Peyer's patch (tissue), 4 donors: ENCODE results near the gene TRIM73. TPM values are rescaled to one million over a fixed set of nuclear protein-coding genes. Genes with fewer than 3 reads are reported as not detected.
"Not testable (repeated sequence)": the region's sequence is repeated elsewhere in the genome, so short reads cannot be mapped to it uniquely, and the experiment has no call there.

Experiments
- DNase-seq, 3 donors: peaks; one replicate each; pipeline ENCODE4 v3.0.0-alpha.2; 2017 to 2019
- H3K27ac ChIP-seq, 4 donors: fragments of 200-600 bp; sonication (generic); one replicate each; pipeline ENCODE4 v1.5.1; 2016 to 2019
- H3K27me3 ChIP-seq, 2 donors: fragments of 200-600 bp; sonication (generic); one replicate each; pipeline ENCODE4 v1.5.1; 2019
- H3K36me3 ChIP-seq, 3 donors: fragments of 200-600 bp; sonication (generic); one replicate each; pipeline ENCODE4 v1.5.1; 2016 to 2019
- H3K4me1 ChIP-seq, 4 donors: fragments of 200-600 bp; sonication (generic); one replicate each; pipeline ENCODE4 v1.5.1; 2016 to 2019
- H3K4me3 ChIP-seq, 4 donors: fragments of 200-600 bp; sonication (generic); 1 replicate in 3 of 4; 2 replicates in 1 of 4; pipeline ENCODE4 v1.5.1; 2016 to 2019; ENCODE audit warnings: mild to moderate bottlenecking in 1 of 4
- H3K9me3 ChIP-seq, 4 donors: fragments of 200-600 bp; sonication (generic); one replicate each; pipeline ENCODE4 v1.5.1; 2016 to 2019; ENCODE audit warnings: mild to moderate bottlenecking in 1 of 4
- total RNA-seq, 4 donors: library from RNA; depleted of rRNA; stranded (reverse); fragments of >200 nt; gene quantifications; one replicate each; pipeline ENCODE4 v1.1.0, GENCODE V29; 2016

Gene TRIM73
- 10 to 100 TPM in 2 of 4 donors, 1 to 10 TPM in 2; 4.9 to 14.8 (median 8.9) TPM for total RNA-seq

DNA sequence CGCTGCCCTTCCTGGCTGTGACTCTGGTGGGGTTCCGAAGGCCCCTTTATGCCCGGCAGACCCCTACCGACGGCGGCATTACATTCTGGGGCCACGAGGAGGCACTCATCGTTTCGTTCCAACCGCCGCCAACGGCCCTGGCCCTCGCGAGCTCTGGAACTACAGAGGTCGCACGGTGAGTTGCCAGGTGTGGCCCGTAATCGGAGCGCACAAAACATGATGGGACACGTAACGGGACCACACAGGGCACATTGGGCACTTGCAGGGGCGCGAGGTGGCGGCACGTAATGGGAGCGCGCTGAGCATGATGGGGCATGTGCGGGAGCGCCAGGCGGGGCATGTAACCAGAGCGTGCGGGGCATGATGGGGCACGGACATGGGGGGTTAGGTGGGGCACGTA lies at the start of gene TRIM73:
Gene TRIM73 (plus strand): TSS at position 301 of the 400 bp plus-strand sequence. CDS start 3,305 bp downstream, outside the sequence.
- H3K4me1 ChIP-seq, DNase-seq, H3K4me3 ChIP-seq, H3K36me3 ChIP-seq, H3K9me3 ChIP-seq, H3K27ac ChIP-seq, H3K27me3 ChIP-seq: not testable (repeated sequence)

DNA sequence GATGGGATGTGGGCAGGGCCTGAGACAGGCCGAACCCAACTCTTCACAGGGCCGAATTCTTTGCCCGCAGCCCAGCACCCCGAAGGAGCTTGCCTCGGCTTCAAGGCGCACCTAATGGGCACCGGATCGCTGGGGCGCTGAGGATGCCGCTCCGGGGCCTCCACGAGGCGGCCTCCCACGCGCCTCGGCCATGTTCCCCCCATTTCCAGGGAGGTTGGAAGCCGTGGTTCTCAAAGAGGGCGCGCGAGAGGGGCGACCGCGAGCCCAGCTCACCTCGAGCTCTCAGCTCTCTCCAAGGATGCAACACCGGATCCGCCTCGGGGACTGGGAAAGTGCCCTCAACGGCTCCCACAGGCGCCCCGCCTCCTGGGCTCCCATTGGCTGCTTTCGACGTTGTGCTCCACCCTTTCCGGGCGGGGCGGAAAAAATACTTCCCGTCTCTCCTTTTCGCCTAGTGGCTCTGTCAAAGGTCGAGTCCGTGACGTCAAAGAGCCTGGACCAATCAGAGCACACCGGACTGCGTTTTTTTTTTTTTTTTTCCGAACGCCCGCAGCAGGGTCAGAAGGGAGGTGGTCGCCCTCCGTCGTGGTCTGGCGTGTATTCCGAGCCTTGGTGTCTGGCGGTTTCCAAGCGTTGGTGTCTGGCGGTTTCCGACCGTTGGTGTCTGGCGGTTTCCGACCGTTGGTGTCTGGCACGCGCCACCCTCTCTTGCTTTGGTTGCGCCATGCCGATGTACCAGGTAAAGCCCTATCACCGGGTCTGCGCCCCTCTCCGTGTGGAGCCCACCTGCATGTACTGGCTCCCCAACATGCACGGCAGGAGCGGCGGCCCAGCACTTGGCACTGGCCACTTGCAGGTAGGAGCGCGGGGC lies 36.5 kb upstream of the TRIM73 start:
- DNase-seq = peak in 2 of 3 donors; percentile 13 to 39
- H3K27ac ChIP-seq = peak overlapping the region in 3 of 4 donors; percentile 60 to 67 (median 65)
- H3K4me3 ChIP-seq = peak overlapping the region in 3 of 4 donors; percentile 34 to 47 (median 37)
- H3K4me1 ChIP-seq, H3K36me3 ChIP-seq, H3K9me3 ChIP-seq, H3K27me3 ChIP-seq: not testable (repeated sequence)

- not testable (repeated sequence) for H3K36me3 ChIP-seq, DNase-seq, H3K4me1 ChIP-seq, H3K27me3 ChIP-seq, H3K9me3 ChIP-seq
- Histone ChIP-seq H3K4me3 (peak overlapping the region in 3 of 4 donors; percentile 34 to 47 (median 37)), H3K27ac (peak overlapping the region in 3 of 4 donors; percentile 60 to 67 (median 65))
These were observed 35.9 kb upstream of the TRIM73 start for GRCh38 chr7:75359542-75359848.

DNA sequence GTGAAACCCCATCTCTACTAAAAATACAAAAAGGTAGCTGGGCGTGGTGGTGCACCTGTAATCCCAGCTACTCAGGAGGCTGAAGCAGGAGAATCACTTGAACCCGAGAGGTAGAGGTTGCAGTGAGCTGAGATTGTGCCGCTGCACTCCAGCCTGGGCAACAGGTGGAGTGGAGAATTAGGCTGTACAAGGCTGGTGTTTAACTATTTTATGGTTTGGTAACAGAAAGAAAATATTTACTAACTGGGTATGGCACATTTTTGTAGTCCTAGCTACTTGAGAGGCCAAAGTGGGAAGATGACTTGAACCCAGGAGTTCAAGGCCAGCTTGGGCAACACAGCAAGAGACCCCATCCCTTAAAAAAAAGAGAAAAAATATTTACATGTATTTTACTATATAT lies 31.4 kb upstream of the TRIM73 start:
- not testable (repeated sequence) for H3K36me3 ChIP-seq, H3K4me3 ChIP-seq, H3K27ac ChIP-seq, DNase-seq, H3K4me1 ChIP-seq, H3K27me3 ChIP-seq, H3K9me3 ChIP-seq

DNA sequence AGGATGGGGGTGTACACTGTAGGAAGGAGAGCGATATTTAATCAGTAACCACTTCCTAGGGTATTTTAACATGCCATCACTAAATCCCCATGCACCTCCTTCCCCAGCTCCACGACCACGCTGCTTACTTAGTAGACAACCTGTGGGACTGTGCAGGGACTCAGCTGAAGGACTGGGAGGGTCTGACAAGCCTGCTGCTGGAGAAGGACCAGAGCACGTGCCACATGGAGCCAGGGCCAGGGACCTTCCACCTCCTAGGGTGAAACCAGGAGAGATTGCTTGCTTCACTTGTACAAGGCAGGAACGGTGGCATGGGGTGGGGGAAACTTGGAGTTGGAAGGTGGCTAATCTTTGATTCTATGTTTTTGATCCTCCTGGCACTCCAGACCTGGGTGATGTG lies 28.8 kb upstream of the TRIM73 start:
- not testable (repeated sequence) for H3K4me1 ChIP-seq, DNase-seq, H3K9me3 ChIP-seq, H3K4me3 ChIP-seq, H3K27ac ChIP-seq, H3K36me3 ChIP-seq, H3K27me3 ChIP-seq

DNA sequence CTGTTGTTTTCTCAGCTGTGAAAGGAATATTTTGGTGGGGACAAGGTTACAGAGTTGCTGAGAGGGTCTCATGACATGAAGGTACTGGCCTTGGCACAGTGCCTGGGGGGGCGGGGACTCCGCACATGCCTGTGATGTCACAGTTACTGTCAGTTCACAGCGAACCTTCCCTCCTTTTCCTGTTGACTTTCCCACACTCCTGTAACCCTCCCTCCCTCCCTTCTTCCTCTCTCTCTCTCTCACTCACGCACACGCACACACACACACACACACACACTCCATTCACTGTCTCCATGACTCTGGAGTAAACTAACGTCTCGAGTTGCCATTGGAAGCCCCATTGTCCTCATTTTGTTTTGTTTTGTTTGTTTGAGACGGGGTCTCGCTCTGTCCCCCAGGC lies 28.1 kb upstream of the TRIM73 start:
- not testable (repeated sequence) for H3K27ac ChIP-seq, DNase-seq, H3K36me3 ChIP-seq, H3K4me1 ChIP-seq, H3K4me3 ChIP-seq, H3K27me3 ChIP-seq, H3K9me3 ChIP-seq

DNA sequence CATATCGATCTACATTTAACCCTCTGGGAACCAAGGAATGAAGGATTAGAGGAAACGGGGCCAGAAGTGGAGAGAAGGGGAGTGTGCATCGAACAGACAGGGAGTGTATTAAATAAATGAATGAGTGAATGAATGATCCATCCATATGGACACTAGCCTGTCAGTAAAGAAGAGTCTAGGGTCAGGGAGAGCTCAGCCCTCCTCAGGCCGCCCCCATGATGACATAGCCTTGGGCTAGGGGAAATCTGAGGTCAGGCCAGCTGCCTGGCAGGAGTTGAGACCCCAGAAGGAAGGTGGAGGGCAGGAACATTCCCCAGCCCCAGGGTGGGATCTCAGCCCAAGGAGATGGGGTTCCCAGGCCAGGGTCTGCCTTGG lies 21.3 kb upstream of the TRIM73 start:
- not testable (repeated sequence) for H3K27ac ChIP-seq, DNase-seq, H3K9me3 ChIP-seq, H3K36me3 ChIP-seq, H3K27me3 ChIP-seq, H3K4me1 ChIP-seq, H3K4me3 ChIP-seq

DNA sequence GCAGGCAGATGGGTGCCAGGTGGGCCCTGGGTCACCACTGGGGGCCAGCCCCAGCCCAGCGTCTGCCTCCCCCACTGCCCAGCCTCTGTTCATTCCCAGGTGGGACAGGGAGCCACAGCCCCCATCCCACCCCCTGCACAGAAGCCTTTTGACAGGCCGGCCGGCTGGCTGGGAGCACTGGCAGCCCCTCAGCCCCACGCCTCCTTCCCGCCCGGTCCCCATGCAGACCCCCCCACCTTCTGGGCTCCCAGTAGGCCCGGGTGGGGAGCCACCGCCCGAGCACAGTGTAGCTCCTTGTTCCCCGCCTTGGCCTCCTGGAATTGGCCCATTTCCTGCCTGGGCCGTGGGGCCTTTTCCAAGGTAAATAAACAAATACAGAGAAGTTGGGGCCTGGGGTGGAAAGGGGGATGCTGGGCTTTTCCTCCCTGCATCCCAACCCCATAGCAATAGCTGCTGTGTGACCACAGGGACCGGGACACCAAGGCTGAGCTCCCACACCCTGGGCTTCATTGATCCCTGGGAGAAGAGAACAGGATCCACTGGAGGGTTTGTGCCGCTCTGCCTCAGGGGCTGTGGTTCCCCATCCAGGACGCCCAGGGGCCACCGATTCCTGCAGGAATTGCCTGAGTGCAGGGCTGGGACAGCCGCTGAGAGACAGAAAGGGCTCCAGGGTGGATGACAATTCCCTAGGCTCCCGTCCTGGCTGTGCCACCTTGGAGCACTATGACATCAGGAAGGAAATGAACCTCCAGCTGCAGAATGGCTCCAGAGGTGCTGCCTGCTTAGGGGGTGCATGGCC lies 20.7 kb upstream of the TRIM73 start:
- H3K36me3 ChIP-seq, DNase-seq, H3K27me3 ChIP-seq, H3K27ac ChIP-seq, H3K4me1 ChIP-seq, H3K9me3 ChIP-seq, H3K4me3 ChIP-seq: not testable (repeated sequence)

DNA sequence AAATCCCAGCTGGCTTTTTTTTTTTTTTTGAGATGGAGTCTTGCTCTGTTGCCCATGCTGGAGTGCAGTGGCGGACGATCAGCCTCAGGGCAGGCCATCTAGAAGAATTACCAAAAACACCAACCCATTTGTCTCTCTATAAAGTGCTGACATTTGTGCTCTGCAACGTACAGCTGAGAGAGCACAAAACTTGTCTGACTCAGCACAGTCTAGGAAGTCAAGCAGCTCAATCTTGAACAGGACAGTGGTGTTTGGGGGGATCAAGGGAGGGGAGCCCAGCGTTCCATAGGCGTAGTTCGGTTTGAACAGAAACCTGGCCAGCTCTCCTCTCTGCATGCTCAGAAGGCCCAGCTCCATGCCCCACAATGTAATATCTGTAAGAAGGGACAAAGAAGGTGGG lies 2.2 kb upstream of the TRIM73 start:
- not testable (repeated sequence) for H3K4me1 ChIP-seq, DNase-seq, H3K4me3 ChIP-seq

GRCh38 chr7:75397865-75398264 lies 2.4 kb downstream of the TRIM73 start:
- not testable (repeated sequence) for H3K27ac ChIP-seq, DNase-seq, H3K9me3 ChIP-seq

More for the DNA sequence above, 2.2 kb upstream of the TRIM73 start:
- not testable (repeated sequence) for H3K27me3 ChIP-seq, H3K9me3 ChIP-seq, H3K27ac ChIP-seq, H3K36me3 ChIP-seq

DNA sequence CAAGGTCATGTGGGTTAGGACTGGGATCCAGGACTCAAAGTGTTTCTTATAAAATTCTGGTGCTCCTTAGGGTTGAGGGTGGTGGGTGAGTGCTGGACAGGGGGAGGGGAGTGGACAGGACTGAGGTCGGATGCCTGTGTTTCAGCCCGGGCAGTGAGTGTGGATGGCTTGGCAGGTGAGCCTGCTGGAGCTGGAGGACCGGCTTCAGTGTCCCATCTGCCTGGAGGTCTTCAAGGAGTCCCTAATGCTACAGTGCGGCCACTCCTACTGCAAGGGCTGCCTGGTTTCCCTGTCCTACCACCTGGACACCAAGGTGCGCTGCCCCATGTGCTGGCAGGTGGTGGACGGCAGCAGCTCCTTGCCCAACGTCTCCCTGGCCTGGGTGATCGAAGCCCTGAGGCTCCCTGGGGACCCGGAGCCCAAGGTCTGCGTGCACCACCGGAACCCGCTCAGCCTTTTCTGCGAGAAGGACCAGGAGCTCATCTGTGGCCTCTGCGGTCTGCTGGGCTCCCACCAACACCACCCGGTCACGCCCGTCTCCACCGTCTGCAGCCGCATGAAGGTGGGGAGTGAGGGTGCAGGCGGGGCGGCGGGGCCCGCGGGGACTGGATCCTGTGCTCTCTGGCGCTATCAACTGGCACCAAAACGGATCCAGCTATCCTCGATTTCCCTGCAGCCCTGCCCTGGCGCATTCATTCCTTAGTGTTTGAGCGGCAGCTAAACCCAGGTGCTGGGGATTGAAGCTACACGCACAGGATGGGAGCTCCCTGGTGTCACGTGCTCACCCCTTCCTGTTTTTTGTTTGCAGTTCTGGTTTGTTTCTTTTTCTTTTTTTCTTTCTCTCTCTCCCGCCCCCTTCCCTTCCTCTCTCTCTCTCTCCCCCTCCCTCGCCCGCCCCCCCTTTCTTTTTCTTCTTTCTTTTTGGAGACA lies 3.6 kb downstream of the TRIM73 start:
- peak in 1 of 3 donors; percentile 44 for DNase-seq
- H3K36me3 ChIP-seq, H3K9me3 ChIP-seq, H3K27ac ChIP-seq, H3K4me1 ChIP-seq, H3K4me3 ChIP-seq, H3K27me3 ChIP-seq: not testable (repeated sequence)

More at GRCh38 chr7:75397865-75398264, 2.4 kb downstream of the TRIM73 start:
- H3K27me3 ChIP-seq, H3K4me3 ChIP-seq, H3K4me1 ChIP-seq, H3K36me3 ChIP-seq: not testable (repeated sequence)

- not testable (repeated sequence) for H3K36me3 ChIP-seq, H3K4me3 ChIP-seq, H3K27ac ChIP-seq, H3K4me1 ChIP-seq, H3K27me3 ChIP-seq, H3K9me3 ChIP-seq, DNase-seq
These were observed 5.1 kb downstream of the TRIM73 start for GRCh38 chr7:75400575-75400974.

DNA sequence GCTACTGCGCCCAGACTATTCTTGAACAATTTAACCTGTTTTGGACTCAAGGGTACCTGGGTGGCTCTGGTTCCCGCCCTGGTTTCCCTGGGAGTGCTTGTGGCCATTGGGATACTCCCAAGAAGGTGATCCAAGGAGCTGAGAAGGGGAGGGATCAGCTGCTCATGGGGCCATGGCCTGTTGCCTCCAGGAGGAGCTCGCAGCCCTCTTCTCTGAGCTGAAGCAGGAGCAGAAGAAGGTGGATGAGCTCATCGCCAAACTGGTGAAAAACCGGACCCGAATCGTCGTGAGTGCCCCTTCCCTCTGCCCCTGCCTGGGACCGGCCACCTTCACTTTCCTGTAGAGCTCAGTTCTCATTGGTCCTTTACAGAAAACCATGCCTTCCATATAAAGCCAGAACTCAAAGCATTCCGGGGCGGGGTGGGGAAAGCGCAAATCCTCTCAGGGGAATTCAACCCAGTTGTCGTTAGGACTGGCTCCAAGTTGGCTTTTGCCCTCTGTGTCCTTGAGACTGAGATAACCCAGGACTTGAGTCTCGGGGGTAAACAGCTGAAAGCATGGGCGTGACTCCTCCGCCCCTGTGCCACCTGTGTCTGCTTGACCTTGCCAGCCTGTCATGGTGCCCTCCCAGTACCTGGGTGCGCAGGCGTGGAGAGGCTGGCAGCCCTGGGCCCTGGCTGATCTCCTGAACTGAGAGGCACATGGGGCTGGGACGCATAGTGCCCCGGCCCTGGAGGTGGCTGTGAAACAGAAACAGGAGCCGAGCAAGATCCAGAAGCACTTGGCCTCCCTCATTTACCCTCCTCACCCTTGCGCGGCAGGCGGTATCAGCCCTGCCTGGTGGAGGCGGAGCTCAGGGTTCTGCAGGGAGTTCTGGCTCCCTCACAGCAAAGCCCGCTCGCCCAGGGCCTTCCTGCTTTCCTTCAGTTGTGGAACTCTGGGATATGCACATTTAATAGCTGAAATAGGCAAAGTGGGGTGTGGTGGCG lies 8.3 kb downstream of the TRIM73 start:
- not testable (repeated sequence) for H3K27ac ChIP-seq, DNase-seq, H3K36me3 ChIP-seq, H3K4me1 ChIP-seq, H3K27me3 ChIP-seq, H3K9me3 ChIP-seq, H3K4me3 ChIP-seq
